Activated T-helper 2 cell treated with anti-CD3 and anti-CD28 coated beads, Interferon-gamma antibody, Interleukin-2, Interleukin-4, amounts not matched to agents 10 μg/mL and 5 μg/mL and 100 μg/mL, durations not matched to agents 14 hours and 24 hours and 36 hours (primary cell): ENCODE results near the gene PADI3. TPM values are rescaled to one million over a fixed set of nuclear protein-coding genes. Genes with fewer than 3 reads are reported as not detected.

Source experiments
- DNase-seq: peaks from one replicate; pipeline ENCODE4 v3.0.0; 2021; ENCODE audit warnings: low spot score
- H3K27ac Mint-ChIP-seq: one replicate; pipeline ENCODE4 v1.8.0; 2021; ENCODE audit warnings: mixed read lengths
- H3K27me3 Mint-ChIP-seq: one replicate; pipeline ENCODE4 v1.8.0; 2021; ENCODE audit warnings: low read depth, mixed read lengths
- H3K36me3 Mint-ChIP-seq: one replicate; pipeline ENCODE4 v1.8.0; 2021; ENCODE audit warnings: low read depth, mixed read lengths
- H3K4me1 Mint-ChIP-seq: one replicate; pipeline ENCODE4 v1.8.0; 2021; ENCODE audit warnings: low read depth, mixed read lengths
- H3K4me3 Mint-ChIP-seq: one replicate; pipeline ENCODE4 v1.8.0; 2021; ENCODE audit warnings: low read depth, mild to moderate bottlenecking, moderate library complexity, mixed read lengths
- H3K9me3 Mint-ChIP-seq: one replicate; pipeline ENCODE4 v1.8.0; 2021; ENCODE audit warnings: mixed read lengths
- intact Hi-C: fragments of 100-400 bp; cut with micrococcal nuclease; formaldehyde crosslinking; loops from one replicate; pipeline ENCODE4 v1.15.1; 2023
- total RNA-seq: library from RNA; stranded (reverse); gene quantifications from 2 replicates; pipeline ENCODE4 v1.2.3, GENCODE V29; 2022

PADI3 gene
- not detected in 2 replicates for total RNA-seq

- DNase-seq = no peak
- H3K36me3 Mint-ChIP-seq = no peaks in the 10 kb centered on the region
- no peak within 1 kb of the TSS for H3K4me3 Mint-ChIP-seq
- no peaks in the 10 kb centered on the region for H3K27me3 Mint-ChIP-seq
- no peak within 1 kb of the TSS for H3K27ac Mint-ChIP-seq
- intact Hi-C loops = no loop called here
- H3K4me1 Mint-ChIP-seq = no peaks in the 10 kb centered on the region
- H3K9me3 Mint-ChIP-seq = no peaks in the 10 kb centered on the region
These were observed at the start of gene PADI3 for GRCh38 chr1:17248781-17249180. Gene PADI3 (plus strand): TSS chr1:17249098. CDS start chr1:17249138, 40 bp downstream.

GRCh38 chr1:17199267-17200044 is 49.4 kb upstream of the PADI3 start:
- Mint-ChIP-seq H3K36me3 (no peaks in the 10 kb centered on the region), H3K27me3 (peaks cover 6% of the 10 kb centered on the region), H3K4me3 (no peak overlapping the region), H3K27ac (no peak overlapping the region), H3K4me1 (peaks cover 31% of the 10 kb centered on the region), H3K9me3 (no peaks in the 10 kb centered on the region)
- intact Hi-C loops = no loop called here
- no peak for DNase-seq

GRCh38 chr1:17200246-17200645 is 48.7 kb upstream of the PADI3 start:
- H3K27me3 Mint-ChIP-seq = peaks cover 8% of the 10 kb centered on the region
- intact Hi-C loops = no loop called here
- H3K4me3 Mint-ChIP-seq = no peak overlapping the region
- no peaks in the 10 kb centered on the region for H3K36me3 Mint-ChIP-seq
- H3K9me3 Mint-ChIP-seq = no peaks in the 10 kb centered on the region
- peaks cover 32% of the 10 kb centered on the region for H3K4me1 Mint-ChIP-seq
- H3K27ac Mint-ChIP-seq = no peak overlapping the region
- no peak for DNase-seq

- no peaks in the 10 kb centered on the region for H3K36me3 Mint-ChIP-seq
- no peak overlapping the region for H3K4me3 Mint-ChIP-seq
- intact Hi-C loops = no loop called here
- peaks cover 32% of the 10 kb centered on the region for H3K4me1 Mint-ChIP-seq
- no peak for DNase-seq
- H3K27me3 Mint-ChIP-seq = peaks cover 8% of the 10 kb centered on the region
- no peaks in the 10 kb centered on the region for H3K9me3 Mint-ChIP-seq
- H3K27ac Mint-ChIP-seq = no peak overlapping the region
These were observed 48.1 kb upstream of the PADI3 start for GRCh38 chr1:17200756-17201155.

- peaks cover 8% of the 10 kb centered on the region for H3K27me3 Mint-ChIP-seq
- intact Hi-C loops = no loop called here
- H3K4me1 Mint-ChIP-seq = peaks cover 32% of the 10 kb centered on the region
- no peaks in the 10 kb centered on the region for H3K9me3 Mint-ChIP-seq
- peak overlapping the region; percentile 35 for H3K27ac Mint-ChIP-seq
- no peaks in the 10 kb centered on the region for H3K36me3 Mint-ChIP-seq
- DNase-seq = peak; percentile 16
- H3K4me3 Mint-ChIP-seq = no peak overlapping the region
These were observed 47.5 kb upstream of the PADI3 start for GRCh38 chr1:17201201-17202021.

- Mint-ChIP-seq H3K4me1 (peaks cover 36% of the 10 kb centered on the region), H3K27me3 (peaks cover 7% of the 10 kb centered on the region), H3K36me3 (no peaks in the 10 kb centered on the region), H3K27ac (no peak within 1 kb of the TSS), H3K4me3 (no peak within 1 kb of the TSS), H3K9me3 (no peaks in the 10 kb centered on the region)
- DNase-seq = no peak
- intact Hi-C loops = no loop called here
These were observed 44.1 kb upstream of the PADI3 start, which contains the start of gene PADI1 for GRCh38 chr1:17204546-17205440. Gene PADI1 (plus strand): TSS chr1:17205128. CDS start chr1:17205218, 90 bp downstream.

- H3K4me3 Mint-ChIP-seq = no peak overlapping the region
- no peak for DNase-seq
- no peaks in the 10 kb centered on the region for H3K9me3 Mint-ChIP-seq
- no peak overlapping the region for H3K27ac Mint-ChIP-seq
- H3K36me3 Mint-ChIP-seq = no peaks in the 10 kb centered on the region
- intact Hi-C loops = no loop called here
- H3K4me1 Mint-ChIP-seq = peaks cover 35% of the 10 kb centered on the region
- H3K27me3 Mint-ChIP-seq = peaks cover 5% of the 10 kb centered on the region
These were observed 43.2 kb upstream of the PADI3 start for GRCh38 chr1:17205652-17206051.

GRCh38 chr1:17206196-17206595 is 42.7 kb upstream of the PADI3 start:
- Mint-ChIP-seq H3K4me1 (peaks cover 31% of the 10 kb centered on the region), H3K9me3 (no peaks in the 10 kb centered on the region), H3K4me3 (no peak overlapping the region), H3K36me3 (no peaks in the 10 kb centered on the region), H3K27me3 (peaks cover 5% of the 10 kb centered on the region), H3K27ac (no peak overlapping the region)
- no peak for DNase-seq
- intact Hi-C loops = no loop called here

GRCh38 chr1:17207046-17207445 is 41.9 kb upstream of the PADI3 start:
- Mint-ChIP-seq H3K9me3 (no peaks in the 10 kb centered on the region), H3K4me3 (no peak overlapping the region), H3K4me1 (peaks cover 24% of the 10 kb centered on the region), H3K27me3 (peaks cover 5% of the 10 kb centered on the region), H3K27ac (no peak overlapping the region), H3K36me3 (no peaks in the 10 kb centered on the region)
- intact Hi-C loops = no loop called here
- DNase-seq = no peak

GRCh38 chr1:17207540-17207939 is 41.4 kb upstream of the PADI3 start:
- no peak for DNase-seq
- H3K27me3 Mint-ChIP-seq = peaks cover 5% of the 10 kb centered on the region
- no peaks in the 10 kb centered on the region for H3K36me3 Mint-ChIP-seq
- no peaks in the 10 kb centered on the region for H3K9me3 Mint-ChIP-seq
- no peak overlapping the region for H3K27ac Mint-ChIP-seq
- H3K4me1 Mint-ChIP-seq = peaks cover 24% of the 10 kb centered on the region
- intact Hi-C loops = no loop called here
- H3K4me3 Mint-ChIP-seq = no peak overlapping the region

- Mint-ChIP-seq H3K27ac (no peak overlapping the region), H3K9me3 (no peaks in the 10 kb centered on the region), H3K4me1 (peaks cover 26% of the 10 kb centered on the region), H3K27me3 (peaks cover 6% of the 10 kb centered on the region), H3K36me3 (no peaks in the 10 kb centered on the region), H3K4me3 (no peak overlapping the region)
- peak; percentile 24 for DNase-seq
- intact Hi-C loops = no loop called here
These were observed 40.9 kb upstream of the PADI3 start for GRCh38 chr1:17207966-17208418.

GRCh38 chr1:17208546-17208945 is 40.4 kb upstream of the PADI3 start:
- Mint-ChIP-seq H3K9me3 (no peaks in the 10 kb centered on the region), H3K36me3 (no peaks in the 10 kb centered on the region), H3K4me3 (no peak overlapping the region), H3K4me1 (peaks cover 25% of the 10 kb centered on the region), H3K27ac (no peak overlapping the region), H3K27me3 (peaks cover 11% of the 10 kb centered on the region)
- intact Hi-C loops = no loop called here
- no peak for DNase-seq
